ENCODE measurements around the gene NR4A2.

Gene NR4A2

GRCh38 chr2:156332534-156333273, at the start of gene NR4A2:
Gene NR4A2, minus strand, starts transcription at chr2:156332721. Its CDS starts 2,535 bp downstream, at chr2:156330186.
- peak within 1 kb of the TSS; percentile 66 for H3K4me3 ChIP-seq (ENCODE audit: low read depth, low read length)
- no peak for TF ChIP-seq CTCF (IDR thresholded peaks at IDR 0.05; ENCODE audit: borderline replicate concordance, insufficient read depth, low read depth, low read length)

GRCh38 chr2:156380117-156380645, 47.7 kb upstream of the NR4A2 start:
- no peak overlapping the region for H3K4me3 ChIP-seq (ENCODE audit: low read depth, low read length)
- TF ChIP-seq CTCF (IDR thresholded peaks at IDR 0.05; ENCODE audit: borderline replicate concordance, insufficient read depth, low read depth, low read length): no peak

- no peak for TF ChIP-seq CTCF (IDR thresholded peaks at IDR 0.05; ENCODE audit: borderline replicate concordance, insufficient read depth, low read depth, low read length)
- no peak overlapping the region for H3K4me3 ChIP-seq (ENCODE audit: low read depth, low read length)
These were observed 47.2 kb upstream of the NR4A2 start for GRCh38 chr2:156379714-156380113.

- H3K4me3 ChIP-seq (ENCODE audit: low read depth, low read length): no peak overlapping the region
- TF ChIP-seq CTCF (IDR thresholded peaks at IDR 0.05; ENCODE audit: borderline replicate concordance, insufficient read depth, low read depth, low read length): no peak
These were observed 46.5 kb upstream of the NR4A2 start for GRCh38 chr2:156379071-156379470.

GRCh38 chr2:156366753-156367152, 34.2 kb upstream of the NR4A2 start:
- no peak overlapping the region for H3K4me3 ChIP-seq (ENCODE audit: low read depth, low read length)
- no peak for TF ChIP-seq CTCF (IDR thresholded peaks at IDR 0.05; ENCODE audit: borderline replicate concordance, insufficient read depth, low read depth, low read length)

- no peak overlapping the region for H3K4me3 ChIP-seq (ENCODE audit: low read depth, low read length)
- TF ChIP-seq CTCF (IDR thresholded peaks at IDR 0.05; ENCODE audit: borderline replicate concordance, insufficient read depth, low read depth, low read length): no peak
These were observed 30.6 kb upstream of the NR4A2 start for GRCh38 chr2:156363141-156363540.
